NT2/D1 (cell line): ENCODE measurements around the gene SETD7.

Source experiments
- SUZ12 ChIP-seq: IDR thresholded peaks from 2 replicates; pipeline ENCODE4 v1.6.1; 2011; ENCODE audit not compliant: insufficient read length, insufficient read depth; ENCODE audit errors: extremely low read depth
- YY1 ChIP-seq: IDR thresholded peaks from 2 replicates; pipeline ENCODE4 v1.6.1; 2011; ENCODE audit not compliant: insufficient read length, insufficient read depth
- ZNF274 ChIP-seq: IDR thresholded peaks from 2 replicates; pipeline ENCODE4 v1.6.1; 2011; ENCODE audit warnings: mild to moderate bottlenecking, low read depth, low read length

- TF ChIP-seq YY1 (no peak), SUZ12 (no peak), ZNF274 (no peak)
These were observed 102.5 kb downstream of the SETD7 start for GRCh38 chr4:139453371-139454110.
